Uterus (tissue), 2 donors: ENCODE data around the gene ATAD2B.

Experiments used
- POLR2A ChIP-seq, 2 donors: fragments of 450-650 bp; IDR thresholded peaks; one replicate each; pipeline ENCODE4 v1.6.1; 2016; ENCODE audit warnings: antibody characterized with exemption in 2 of 2, mild to moderate bottlenecking in 1 of 2, moderate library complexity in 1 of 2
- TF ChIP-seq, protein P1 (sequence below), 4 experiments: fragments of 200-600 bp in 2 of 4; fragments of 450-650 bp in 2 of 4; sonication (generic) in 2 of 4; IDR thresholded peaks; one replicate each; pipeline ENCODE4 v1.5.1; 2016 to 2019; ENCODE audit warnings: antibody characterized with exemption in 4 of 4, mild to moderate bottlenecking in 2 of 4, moderate library complexity in 1 of 4

DNA sequence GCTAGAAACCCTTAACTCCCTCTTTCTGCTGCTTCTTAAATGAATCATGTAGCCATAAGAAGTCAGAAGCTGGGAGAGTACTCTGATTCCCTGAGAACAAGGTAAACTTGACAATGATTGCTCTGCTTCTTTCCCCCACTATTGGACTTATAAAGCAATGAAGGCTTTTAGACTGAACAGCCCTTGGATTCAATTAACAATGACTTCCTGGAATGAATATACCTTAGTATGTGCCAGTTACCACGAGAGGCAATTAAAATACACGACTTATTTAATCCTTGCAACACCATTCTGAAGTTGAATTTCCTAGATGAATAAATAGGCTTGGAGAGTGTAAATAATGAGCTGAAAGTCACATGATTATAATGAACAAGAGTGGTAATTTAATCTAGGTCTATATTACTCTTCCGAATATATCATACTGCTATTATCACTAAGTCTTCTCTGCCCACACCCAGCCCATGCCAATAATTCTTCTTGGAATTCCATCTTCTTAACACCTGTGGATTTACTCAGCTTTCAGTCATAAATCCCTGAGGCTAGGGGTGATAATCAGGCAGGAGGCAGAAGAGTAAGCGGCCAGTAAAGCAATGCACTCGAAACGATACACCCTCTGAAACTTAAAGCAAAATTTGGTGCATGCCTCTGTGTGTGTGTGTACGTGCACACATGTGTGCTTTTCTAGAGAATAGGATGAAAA lies 170.2 kb downstream of the ATAD2B start:
- TF ChIP-seq, protein P1, sequence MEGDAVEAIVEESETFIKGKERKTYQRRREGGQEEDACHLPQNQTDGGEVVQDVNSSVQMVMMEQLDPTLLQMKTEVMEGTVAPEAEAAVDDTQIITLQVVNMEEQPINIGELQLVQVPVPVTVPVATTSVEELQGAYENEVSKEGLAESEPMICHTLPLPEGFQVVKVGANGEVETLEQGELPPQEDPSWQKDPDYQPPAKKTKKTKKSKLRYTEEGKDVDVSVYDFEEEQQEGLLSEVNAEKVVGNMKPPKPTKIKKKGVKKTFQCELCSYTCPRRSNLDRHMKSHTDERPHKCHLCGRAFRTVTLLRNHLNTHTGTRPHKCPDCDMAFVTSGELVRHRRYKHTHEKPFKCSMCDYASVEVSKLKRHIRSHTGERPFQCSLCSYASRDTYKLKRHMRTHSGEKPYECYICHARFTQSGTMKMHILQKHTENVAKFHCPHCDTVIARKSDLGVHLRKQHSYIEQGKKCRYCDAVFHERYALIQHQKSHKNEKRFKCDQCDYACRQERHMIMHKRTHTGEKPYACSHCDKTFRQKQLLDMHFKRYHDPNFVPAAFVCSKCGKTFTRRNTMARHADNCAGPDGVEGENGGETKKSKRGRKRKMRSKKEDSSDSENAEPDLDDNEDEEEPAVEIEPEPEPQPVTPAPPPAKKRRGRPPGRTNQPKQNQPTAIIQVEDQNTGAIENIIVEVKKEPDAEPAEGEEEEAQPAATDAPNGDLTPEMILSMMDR (IDR thresholded peaks at IDR 0.05): no peak
- TF ChIP-seq POLR2A (IDR thresholded peaks at IDR 0.05): no peak
